Colonic mucosa (tissue), 4 donors: ENCODE measurements around the gene GLB1L2. TPM values are rescaled to one million over a fixed set of nuclear protein-coding genes. Genes with fewer than 3 reads are reported as not detected.
A peak's percentile ranks its signal among the peaks of the same experiment; 100 is the strongest.

ENCODE experiments used
- DNase-seq: peaks from one replicate; pipeline ENCODE4 v3.0.0-alpha.2; 2020
- H3K27ac ChIP-seq: fragments of 200-600 bp; one replicate; pipeline ENCODE4 v1.8.0; 2021
- H3K27me3 ChIP-seq: fragments of 200-600 bp; one replicate; pipeline ENCODE4 v1.8.0; 2021
- H3K36me3 ChIP-seq: fragments of 200-600 bp; one replicate; pipeline ENCODE4 v1.8.0; 2021
- H3K4me1 ChIP-seq: fragments of 200-600 bp; one replicate; pipeline ENCODE4 v1.8.0; 2021; ENCODE audit warnings: mild to moderate bottlenecking
- H3K4me3 ChIP-seq: fragments of 200-600 bp; one replicate; pipeline ENCODE4 v1.8.0; 2021
- H3K9ac ChIP-seq, 2 donors: one replicate each; pipeline ENCODE4 v1.7.0; 2013; ENCODE audit warnings: control low read depth in 2 of 2, low read depth in 2 of 2, low read length in 2 of 2
- H3K9me3 ChIP-seq: fragments of 200-600 bp; one replicate; pipeline ENCODE4 v1.8.0; 2021
- CTCF ChIP-seq: fragments of 200-600 bp; IDR thresholded peaks from one replicate; pipeline ENCODE4 v1.8.0; 2022; ENCODE audit warnings: antibody characterized with exemption, mild to moderate bottlenecking
- intact Hi-C: fragments of 100-400 bp; cut with DNase I; formaldehyde crosslinking; loops from one replicate; pipeline ENCODE4 v1.14.1; 2022
- total RNA-seq, 2 donors: library from RNA; stranded (reverse); fragmentation: NEBNext Ultra II Directional in 1 of 2; extraction: Animal tissue kit (Norgen Biotek cat#: 25700) in 1 of 2; gene quantifications; one replicate each; pipeline ENCODE4 v1.2.1, GENCODE V29; 2021
- donor health status: healthy.
- donor health status: DM: no; HTN: no; CAD: no.
- donor health status: DM: no; HTN: no; CAD: no.

Gene GLB1L2
- total RNA-seq, 2 donors from 2014 or later: 27.2 to 31.3 TPM

GRCh38 chr11:134332189-134332631 lies 422 bp downstream of the GLB1L2 start:
- no peaks in the 10 kb centered on the region for H3K4me1 ChIP-seq
- intact Hi-C loops: no loop called here
- TF ChIP-seq CTCF: no peak
- no peaks in the 10 kb centered on the region for H3K36me3 ChIP-seq
- H3K9me3 ChIP-seq: no peaks in the 10 kb centered on the region
- H3K9ac ChIP-seq: peak overlapping the region; percentile 7 to 69
- DNase-seq: peak; percentile 52
- H3K27me3 ChIP-seq: no peaks in the 10 kb centered on the region
- H3K27ac ChIP-seq: no peak overlapping the region
- H3K4me3 ChIP-seq: peak overlapping the region; percentile 79

DNA sequence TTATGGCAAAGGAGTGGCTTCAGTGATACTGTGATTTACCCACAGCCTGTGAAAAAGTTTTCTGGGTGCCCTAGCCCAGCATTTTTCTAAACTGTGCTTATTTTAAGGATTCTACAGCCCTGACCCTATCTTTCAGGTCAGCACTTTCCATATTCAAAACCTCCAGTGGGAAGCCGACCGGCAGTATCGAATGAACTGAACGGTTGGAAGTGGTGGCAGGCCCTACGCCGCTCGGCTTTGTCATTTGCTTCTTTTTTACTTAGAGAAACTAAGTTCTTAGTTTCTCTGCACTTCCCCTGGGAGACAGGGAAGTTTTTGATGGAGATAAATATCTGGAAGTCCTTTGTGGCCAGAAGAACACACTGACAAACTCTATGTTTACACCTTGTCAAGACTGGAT lies 994 bp downstream of the GLB1L2 start:
- Histone ChIP-seq H3K4me1 (no peaks in the 10 kb centered on the region), H3K9me3 (no peaks in the 10 kb centered on the region), H3K27me3 (no peaks in the 10 kb centered on the region), H3K36me3 (no peaks in the 10 kb centered on the region), H3K27ac (no peak overlapping the region), H3K4me3 (peak overlapping the region; percentile 79), H3K9ac (peak overlapping the region in 1 of 2 donors; percentile 7)
- no peak for DNase-seq
- TF ChIP-seq CTCF: no peak
- intact Hi-C loops: no loop called here

GRCh38 chr11:134333312-134333711 lies 1.5 kb downstream of the GLB1L2 start:
- Histone ChIP-seq H3K4me1 (no peaks in the 10 kb centered on the region), H3K9me3 (no peaks in the 10 kb centered on the region), H3K27ac (no peak overlapping the region), H3K27me3 (no peaks in the 10 kb centered on the region), H3K36me3 (no peaks in the 10 kb centered on the region), H3K4me3 (no peak overlapping the region), H3K9ac (no peak overlapping the region)
- DNase-seq: no peak
- no peak for TF ChIP-seq CTCF
- intact Hi-C loops: no loop called here

- Histone ChIP-seq H3K9me3 (no peaks in the 10 kb centered on the region), H3K36me3 (no peaks in the 10 kb centered on the region), H3K9ac (no peak overlapping the region), H3K27ac (no peak overlapping the region), H3K4me1 (no peaks in the 10 kb centered on the region), H3K27me3 (no peaks in the 10 kb centered on the region), H3K4me3 (no peak overlapping the region)
- intact Hi-C loops: no loop called here
- DNase-seq: no peak
- no peak for TF ChIP-seq CTCF
Measured at GRCh38 chr11:134333946-134334345, 2.2 kb downstream of the GLB1L2 start.

GRCh38 chr11:134334796-134335571 lies 3.2 kb downstream of the GLB1L2 start:
- no peak for TF ChIP-seq CTCF
- Histone ChIP-seq H3K27me3 (no peaks in the 10 kb centered on the region), H3K36me3 (no peaks in the 10 kb centered on the region), H3K4me3 (no peak overlapping the region), H3K9ac (no peak overlapping the region), H3K4me1 (no peaks in the 10 kb centered on the region), H3K9me3 (no peaks in the 10 kb centered on the region), H3K27ac (no peak overlapping the region)
- intact Hi-C loops: no loop called here
- no peak for DNase-seq
